CD4-positive, alpha-beta T cell treated with Interleukin-17A for 1 hour (primary cell): Measurements from ENCODE around the gene PIWIL4.
A peak's percentile ranks its signal among the peaks of the same experiment; 100 is the strongest.
"Not testable (repeated sequence)": the region's sequence is repeated elsewhere in the genome, so short reads cannot be mapped to it uniquely, and the experiment has no call there.

Experiments used
- DNase-seq: peaks from one replicate; pipeline ENCODE4 v3.0.0-alpha.2; 2020

PIWIL4 gene

DNA sequence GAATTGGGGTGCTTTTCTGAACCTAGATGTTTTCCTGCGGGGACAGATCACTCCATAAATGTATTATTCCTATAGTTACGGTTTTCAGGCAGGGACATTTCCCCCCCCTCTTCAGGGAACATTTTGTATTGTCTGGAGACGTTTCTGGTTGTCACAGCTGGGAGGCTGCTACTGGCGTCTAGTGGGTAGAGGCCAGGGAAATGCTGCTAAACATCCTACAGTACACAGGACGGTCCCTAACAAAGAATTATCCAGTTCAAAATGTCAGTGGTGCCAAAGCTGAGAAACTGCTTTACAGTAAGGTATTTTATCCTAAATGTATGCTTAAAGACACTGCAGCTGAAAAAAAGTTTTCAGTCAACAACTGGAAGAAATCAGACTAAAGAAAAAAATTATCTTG lies 19.4 kb downstream of the PIWIL4 start:
- DNase-seq: no peak

DNA sequence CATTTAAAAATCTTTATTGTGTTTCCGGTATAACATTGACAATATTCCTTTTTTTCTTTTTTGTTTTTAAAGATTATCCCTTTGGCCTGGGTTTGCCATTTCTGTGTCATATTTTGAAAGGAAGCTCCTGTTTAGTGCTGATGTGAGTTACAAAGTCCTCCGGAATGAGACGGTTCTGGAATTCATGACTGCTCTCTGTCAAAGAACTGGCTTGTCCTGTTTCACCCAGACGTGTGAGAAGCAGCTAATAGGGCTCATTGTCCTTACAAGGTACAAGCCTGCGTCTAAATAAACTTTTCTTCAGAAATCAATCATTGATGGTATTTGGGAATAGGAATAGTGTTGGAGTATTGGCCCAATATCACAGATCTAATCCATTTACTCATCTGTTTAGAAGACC lies 19.8 kb downstream of the PIWIL4 start:
- no peak for DNase-seq

- DNase-seq: no peak
These were observed 21.3 kb downstream of the PIWIL4 start for GRCh38 chr11:94588366-94588942.

GRCh38 chr11:94590352-94591041 lies 23.3 kb downstream of the PIWIL4 start:
- no peak for DNase-seq

DNA sequence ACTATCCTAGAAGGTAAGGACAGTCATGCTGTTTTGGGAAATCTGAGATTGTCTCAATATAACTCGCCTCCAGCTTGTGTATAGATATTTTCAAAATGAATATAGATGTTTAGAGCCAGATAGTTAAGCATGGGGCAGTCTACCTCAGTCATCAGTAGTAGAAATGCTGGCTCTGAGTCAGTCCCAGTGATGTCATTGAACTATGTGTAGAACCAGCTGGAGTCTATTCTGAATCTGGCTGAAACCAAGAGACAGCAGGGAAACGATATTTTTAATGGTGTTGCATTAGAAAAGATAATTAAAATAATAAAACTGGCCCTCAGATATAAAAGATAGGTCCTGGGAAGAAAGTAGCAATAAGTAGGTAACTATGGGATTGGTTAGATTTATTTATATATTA lies 25.9 kb downstream of the PIWIL4 start:
- DNase-seq: no peak

DNA sequence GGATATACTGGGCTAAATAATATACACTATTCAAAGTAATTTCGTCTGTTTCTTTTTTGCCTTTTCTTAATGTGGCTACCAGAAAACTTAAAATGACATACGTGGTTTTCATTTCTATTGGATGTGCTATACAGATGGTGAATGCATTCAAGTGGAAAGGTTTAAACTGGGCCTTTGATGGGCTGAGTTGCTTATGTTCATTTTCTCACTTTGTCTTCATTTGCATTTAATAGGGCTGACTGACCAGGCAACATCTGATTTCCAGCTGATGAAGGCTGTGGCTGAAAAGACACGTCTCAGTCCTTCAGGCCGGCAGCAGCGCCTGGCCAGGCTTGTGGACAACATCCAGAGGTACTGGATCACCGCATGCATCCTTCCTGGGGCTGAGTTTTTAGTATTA lies 27.9 kb downstream of the PIWIL4 start:
- no peak for DNase-seq

GRCh38 chr11:94597896-94598295 lies 30.7 kb downstream of the PIWIL4 start:
- no peak for DNase-seq

DNA sequence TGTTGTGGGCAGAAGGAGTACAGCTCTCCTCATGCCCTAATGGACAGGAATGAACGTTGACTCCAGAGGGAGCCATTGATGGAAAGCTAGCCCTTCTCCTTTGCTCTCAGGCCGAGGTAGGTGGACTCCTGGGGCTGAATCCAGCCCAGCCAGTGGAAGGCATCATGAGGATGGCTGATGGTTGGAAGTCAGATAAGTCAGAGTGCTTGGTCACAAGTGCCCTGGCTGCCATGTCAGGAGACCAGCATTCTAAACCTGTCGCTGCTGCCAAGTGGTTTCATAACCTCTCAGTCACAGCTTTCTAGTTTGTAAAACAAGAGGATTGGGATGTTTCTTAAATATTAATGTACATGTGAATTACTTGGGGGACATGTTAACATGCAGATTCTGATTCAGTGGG lies 32.3 kb downstream of the PIWIL4 start:
- no peak for DNase-seq

DNA sequence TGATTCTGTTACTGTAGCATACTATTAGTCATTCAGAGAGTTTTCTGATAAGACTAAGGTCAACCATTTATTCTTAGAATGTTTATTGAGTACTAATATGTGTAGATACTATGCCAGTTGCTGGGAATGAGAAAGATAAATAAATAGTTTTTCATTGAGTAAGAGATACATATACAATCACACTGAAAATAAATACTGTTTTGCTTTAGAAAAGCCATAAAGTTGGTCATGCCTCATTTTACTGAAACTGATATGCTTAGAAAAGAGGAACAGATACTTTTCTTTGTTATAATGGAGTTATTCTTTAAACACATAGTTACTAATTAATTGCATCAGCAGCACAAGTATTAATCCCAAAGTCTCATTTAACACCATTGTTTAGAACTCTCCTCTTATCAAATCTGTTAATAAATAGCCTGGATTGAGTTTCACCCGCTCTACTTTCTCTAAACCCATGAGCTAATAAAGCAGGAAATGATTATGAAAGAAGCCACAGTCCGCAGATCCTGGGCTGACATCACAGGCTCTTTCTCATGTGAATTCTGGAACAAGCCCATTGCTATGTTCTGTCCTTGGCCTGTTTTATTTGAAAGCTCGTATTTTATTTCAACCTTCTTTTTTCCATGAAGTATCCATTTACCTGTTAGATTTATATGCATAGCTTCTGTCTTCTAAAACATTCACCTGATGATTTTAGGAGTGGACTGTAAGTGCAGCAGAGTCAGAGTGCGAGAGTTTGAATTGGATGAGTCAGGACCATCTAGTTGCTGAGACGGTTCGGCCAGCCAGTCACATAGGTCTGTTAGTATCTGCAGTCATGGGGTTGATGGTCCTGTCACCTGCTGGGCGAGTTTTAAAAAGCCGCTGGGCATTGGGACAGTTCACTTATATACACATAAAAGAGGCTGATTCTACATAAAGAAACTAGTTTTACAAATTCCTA lies 35.5 kb downstream of the PIWIL4 start:
- DNase-seq: peak; percentile 50

DNA sequence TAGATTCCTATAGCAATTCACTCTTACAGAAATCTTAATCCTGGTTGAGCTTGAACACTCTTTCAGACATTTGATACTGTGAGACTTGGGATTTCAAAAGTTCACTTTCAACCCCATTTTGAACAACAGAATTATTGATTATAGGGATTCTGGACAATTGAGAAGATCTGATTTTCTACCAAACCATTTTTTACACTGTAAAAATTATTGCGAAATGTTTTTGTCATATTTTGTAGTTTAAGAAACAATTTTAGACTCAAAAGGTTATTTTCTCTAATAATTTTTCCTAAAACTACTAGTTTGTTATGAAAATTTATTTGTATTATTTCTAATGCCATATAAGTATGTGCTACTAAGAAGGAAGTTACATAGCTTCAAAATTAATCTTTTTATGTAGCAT lies 36.4 kb downstream of the PIWIL4 start:
- no peak for DNase-seq

- no peak for DNase-seq
These were observed 37.3 kb downstream of the PIWIL4 start for GRCh38 chr11:94604482-94604881.

- DNase-seq: no peak
These were observed 46.0 kb downstream of the PIWIL4 start for GRCh38 chr11:94613120-94613519.

DNA sequence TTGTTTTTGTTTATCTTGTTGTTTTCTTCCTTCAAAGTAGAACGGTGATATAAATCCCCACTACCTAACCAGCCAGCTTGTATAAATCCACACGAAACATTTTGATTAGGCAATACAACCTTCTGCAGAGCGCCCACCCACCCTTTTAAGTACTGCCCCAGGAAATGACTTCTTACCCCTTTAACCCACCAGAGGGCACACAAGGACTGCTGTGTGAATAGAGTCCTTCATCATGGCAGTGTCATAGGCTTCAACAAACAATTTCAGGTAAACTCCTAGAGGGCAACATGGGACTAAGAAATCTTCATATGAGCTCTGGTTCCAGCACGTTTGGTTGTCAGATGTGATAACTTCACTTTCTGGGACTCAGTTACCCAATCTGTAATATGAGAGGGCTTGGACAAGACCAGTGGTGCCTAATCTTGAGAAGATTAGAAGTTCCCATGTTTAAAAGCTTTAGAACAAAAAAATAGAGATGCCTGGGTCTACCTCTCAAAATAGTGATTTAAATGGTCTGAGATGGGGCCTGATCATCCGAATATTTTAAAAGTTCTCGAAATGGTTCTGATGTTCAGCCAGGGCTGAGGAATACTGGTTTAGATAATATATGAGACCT lies 56.1 kb downstream of the PIWIL4 start:
- DNase-seq: peak; percentile 55

DNA sequence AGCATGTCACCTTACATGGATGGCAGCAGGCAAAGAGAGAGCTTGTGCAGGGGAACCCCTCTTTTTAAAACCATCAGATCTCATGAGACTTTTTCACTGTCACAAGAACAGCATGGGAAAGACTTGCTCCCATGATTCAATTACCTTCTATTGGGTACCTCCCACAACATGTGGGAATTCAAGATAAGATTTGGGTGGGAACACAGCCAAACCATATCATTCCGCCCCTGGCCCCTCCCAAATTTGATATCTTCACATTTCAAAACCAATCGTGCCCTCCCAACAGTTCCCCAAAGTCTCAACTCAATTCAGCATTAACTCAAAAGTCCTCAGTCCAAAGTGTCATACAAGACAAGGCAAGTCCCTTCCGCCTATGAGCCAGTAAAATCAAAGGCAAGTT lies 58.3 kb downstream of the PIWIL4 start:
- not testable (repeated sequence) for DNase-seq

DNA sequence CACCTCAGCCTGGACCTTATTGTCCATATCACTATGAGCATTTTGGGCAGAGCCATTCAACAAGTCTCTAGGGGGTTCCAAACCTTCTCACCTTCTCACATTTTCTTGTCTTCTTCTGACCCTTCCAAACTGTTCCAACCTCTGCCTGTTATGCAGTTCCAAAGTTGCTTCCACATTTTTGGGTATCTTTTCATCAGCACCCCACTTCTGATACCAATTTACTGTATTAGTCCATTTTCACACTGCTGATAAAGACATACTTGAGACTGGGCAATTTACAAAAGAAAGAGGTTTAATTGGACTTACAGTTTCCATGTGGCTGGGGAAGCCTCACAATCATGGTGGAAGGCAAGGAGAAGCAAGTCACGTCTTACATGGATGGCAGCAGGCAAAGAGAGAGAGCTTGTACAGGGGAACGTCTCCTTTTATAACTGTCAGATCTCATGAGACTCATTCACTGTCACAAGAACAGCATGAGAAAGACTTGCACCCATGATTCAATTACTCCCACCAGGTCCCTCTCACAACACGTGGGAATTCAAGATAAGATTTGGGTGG lies 59.9 kb downstream of the PIWIL4 start:
- not testable (repeated sequence) for DNase-seq

- DNase-seq: no peak
These were observed 62.6 kb downstream of the PIWIL4 start for GRCh38 chr11:94629741-94630140.

DNA sequence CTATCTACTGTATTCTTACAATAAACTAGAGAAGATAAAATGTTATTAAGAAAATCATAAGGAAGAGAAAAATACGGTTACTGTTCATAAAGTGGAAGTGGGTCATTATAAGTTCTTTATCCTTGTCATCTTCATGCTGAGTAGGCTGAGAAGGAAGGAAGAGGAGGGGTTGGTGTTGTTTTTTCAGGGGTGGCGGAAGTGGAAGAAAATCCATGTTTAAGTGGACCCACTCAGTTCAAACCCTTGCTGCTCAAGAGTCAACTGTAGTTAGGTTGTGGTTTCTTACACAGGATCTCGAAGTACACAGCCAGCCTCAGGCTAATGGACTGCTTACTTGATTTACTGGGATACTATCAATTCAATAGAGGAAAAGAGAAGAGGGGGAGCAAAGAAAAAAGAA lies 63.1 kb downstream of the PIWIL4 start:
- DNase-seq: no peak

DNA sequence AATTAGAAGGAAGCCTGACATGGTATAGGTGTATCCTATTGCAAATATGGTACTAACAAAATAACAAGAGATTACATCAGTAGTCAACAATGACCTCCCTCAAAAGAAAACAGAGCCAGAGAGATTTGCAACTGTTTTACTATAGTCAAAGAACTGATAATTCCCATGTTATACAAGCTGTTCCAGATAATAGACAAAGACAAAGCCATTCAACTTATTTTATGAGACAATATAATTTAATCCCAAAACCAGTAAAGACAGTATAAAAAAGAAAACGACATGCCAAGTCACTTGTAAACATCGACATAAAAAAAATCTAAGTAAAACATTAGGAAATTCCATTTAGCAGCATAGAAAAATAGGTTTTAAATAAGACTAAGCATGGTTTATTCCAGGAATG lies 65.2 kb downstream of the PIWIL4 start:
- DNase-seq: no peak

DNA sequence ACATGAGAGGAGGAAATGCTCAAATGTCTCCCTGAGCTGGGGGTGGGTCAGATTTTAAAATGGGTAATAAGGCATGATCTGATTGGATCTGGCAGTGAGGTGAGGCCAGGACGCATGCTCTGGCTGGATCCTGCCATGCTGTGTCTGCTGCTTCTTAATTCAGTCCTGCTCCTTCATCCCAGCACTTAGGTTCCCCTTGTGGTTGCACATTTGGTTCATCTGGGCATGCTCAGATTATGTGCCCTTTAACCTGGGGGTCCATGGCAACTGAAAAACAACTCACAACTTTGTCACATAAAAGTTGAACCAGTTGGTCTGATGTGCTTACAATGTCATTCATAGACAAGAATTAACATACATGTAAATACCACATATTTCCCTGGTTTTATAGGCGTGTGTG lies 67.9 kb downstream of the PIWIL4 start:
- DNase-seq: no peak

- no peak for DNase-seq
These were observed 69.3 kb downstream of the PIWIL4 start for GRCh38 chr11:94636388-94636949.

GRCh38 chr11:94638301-94638901 lies 71.2 kb downstream of the PIWIL4 start:
- DNase-seq: no peak

GRCh38 chr11:94638902-94639373 lies 71.8 kb downstream of the PIWIL4 start:
- peak; percentile 2 for DNase-seq
